LNCAP (cell line): ENCODE measurements around the gene SSH2.

ENCODE experiments used
- TF ChIP-seq, protein P1 (sequence below): fragments of 450-650 bp; IDR thresholded peaks from 2 replicates; pipeline ENCODE4 v1.5.1; 2017; ENCODE audit warnings: mild to moderate bottlenecking

SSH2 gene

DNA sequence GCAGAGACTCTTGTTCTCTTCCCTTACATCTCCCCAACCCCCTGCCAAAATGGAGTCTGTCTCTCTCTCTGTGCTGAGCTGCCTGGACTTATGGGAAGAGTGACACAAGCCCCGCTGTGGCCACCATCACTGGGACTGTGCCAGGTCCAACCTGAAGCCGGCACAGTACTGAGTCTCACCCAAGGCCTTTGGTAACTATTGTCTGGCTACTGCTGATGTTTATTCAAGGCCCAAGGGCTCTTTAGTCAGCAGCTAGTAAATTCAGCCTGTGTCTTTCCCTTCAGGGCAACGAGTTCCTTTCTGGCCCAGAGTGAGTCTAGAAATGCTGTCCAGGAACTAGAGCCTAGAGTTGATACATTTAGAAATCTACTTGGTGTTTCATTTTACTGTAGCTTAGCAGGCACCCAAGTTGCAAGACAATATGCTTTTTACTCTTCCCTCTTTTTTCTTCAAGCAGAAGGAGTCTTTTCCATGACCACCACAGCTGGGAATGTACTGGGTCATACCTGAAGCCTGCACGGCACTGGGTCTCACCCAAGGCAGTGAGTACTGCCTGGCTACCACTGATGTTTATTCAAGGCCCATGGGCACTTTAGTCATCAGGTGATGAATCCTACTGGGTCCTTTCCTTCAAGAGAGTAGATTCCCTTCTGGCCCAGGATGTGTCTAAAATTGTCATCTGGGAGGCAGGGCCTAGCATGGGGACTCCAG is 29.1 kb upstream of the SSH2 start:
- TF ChIP-seq, protein P1, sequence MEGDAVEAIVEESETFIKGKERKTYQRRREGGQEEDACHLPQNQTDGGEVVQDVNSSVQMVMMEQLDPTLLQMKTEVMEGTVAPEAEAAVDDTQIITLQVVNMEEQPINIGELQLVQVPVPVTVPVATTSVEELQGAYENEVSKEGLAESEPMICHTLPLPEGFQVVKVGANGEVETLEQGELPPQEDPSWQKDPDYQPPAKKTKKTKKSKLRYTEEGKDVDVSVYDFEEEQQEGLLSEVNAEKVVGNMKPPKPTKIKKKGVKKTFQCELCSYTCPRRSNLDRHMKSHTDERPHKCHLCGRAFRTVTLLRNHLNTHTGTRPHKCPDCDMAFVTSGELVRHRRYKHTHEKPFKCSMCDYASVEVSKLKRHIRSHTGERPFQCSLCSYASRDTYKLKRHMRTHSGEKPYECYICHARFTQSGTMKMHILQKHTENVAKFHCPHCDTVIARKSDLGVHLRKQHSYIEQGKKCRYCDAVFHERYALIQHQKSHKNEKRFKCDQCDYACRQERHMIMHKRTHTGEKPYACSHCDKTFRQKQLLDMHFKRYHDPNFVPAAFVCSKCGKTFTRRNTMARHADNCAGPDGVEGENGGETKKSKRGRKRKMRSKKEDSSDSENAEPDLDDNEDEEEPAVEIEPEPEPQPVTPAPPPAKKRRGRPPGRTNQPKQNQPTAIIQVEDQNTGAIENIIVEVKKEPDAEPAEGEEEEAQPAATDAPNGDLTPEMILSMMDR: no peak

DNA sequence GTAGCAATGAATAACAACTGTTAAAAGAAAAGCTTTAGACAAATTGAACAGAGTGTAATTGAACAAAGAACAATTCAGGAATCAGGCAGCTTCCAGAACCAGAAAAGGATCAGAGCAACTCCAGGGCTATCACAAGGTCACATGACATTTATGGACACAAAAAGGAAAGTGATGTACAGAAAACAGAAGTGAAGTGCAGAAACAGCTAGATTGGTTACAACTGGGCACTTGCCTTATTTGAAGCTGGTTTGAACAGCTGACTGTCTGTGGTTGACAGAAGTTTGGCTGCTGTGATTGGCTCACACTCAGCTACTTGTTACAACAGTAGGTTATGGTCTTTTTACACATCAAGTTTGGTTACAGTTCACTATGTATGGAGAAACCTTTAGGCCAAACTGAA is 26.2 kb upstream of the SSH2 start:
- TF ChIP-seq, protein P1: no peak

DNA sequence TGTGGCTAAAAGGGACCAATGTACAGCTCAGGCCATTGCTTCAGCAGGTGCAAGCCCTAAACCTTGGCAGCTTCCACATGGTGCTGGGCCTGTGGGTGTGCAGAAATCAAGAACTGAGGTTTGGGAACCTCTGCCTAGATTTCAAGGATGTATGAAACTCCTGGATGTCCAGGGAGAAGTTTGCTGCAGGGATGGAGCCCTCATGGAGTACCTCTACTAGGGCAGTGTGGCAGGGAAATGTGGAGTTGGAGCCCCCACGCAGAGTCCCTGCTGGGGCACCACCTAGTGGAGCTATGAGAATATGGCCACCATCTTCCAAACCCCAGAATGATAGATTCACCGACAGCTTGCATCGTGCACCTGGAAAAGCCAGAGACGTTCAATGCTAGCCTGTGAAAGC is 24.4 kb upstream of the SSH2 start:
- TF ChIP-seq, protein P1: no peak

DNA sequence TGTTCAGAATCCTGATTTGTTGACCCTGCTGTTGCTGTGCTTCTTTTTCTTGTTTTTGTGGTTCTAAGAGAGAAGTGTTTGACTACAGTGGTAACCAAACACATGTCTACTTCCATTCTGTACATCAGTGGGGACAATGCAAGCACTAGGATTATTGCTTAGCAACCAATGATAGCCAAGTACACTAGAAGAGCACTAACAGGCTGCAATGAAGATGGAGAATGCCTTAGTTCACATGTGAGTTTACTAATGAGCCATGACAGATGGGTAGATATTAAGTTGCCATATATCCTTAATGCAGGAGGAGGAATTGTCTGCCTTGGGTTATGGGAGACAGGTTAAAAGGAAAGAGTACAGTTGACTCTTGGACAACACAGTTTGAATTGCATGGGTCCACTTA is 19.7 kb upstream of the SSH2 start:
- TF ChIP-seq, protein P1: no peak

DNA sequence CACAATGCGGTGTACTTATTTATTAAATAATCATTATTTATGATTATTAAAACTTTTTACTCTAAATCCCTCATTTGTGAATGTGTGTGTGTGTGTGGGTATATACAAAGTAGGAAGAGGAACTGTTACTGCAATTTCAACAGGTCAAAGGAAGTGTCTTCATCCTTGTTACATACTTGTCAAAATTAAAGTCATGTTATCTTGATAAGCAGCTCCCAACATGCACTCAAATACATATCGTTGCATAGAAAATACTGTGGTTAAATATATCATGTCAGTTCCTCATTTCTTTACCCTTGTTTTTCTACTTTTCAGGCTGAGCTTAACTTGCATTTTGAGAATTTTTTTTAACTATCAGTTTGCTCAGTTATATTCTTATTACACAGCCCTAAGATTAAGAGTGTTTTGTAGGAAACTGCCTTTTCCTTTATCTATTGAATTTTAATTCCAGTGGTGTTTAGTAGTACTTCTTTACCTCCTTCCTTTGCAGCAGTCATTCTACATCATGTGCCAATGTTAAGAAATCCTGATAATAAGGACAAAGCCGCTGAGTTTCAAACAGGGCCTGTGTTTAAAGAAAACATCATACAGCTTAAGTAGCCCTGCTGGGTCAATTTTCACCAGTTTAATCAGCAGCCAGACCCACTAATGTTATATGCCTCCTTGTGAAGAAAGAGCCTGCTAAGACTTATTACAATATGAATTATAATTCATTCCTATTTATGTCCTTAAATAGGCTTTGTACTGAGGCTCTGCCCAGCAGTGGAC is 18.6 kb upstream of the SSH2 start:
- TF ChIP-seq, protein P1: no peak

DNA sequence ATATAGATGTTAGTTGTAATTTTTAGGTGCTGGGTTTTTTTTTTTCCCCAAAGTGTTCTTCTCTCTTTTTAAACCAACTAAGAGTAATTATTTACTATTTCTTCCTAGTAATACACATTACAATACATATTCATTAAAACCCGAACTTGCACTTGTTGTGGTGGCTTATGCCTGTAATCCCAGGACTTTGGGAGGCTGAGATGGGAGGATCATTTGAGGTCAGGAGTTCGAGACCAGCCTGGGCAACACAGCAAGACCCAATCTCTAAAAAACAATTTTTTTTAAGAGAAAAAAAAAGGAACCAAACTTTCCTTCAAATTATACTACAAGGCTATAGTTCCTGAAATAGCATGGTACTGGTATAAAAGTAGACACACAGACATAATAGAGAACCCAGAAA is 15.3 kb upstream of the SSH2 start:
- TF ChIP-seq, protein P1: no peak

DNA sequence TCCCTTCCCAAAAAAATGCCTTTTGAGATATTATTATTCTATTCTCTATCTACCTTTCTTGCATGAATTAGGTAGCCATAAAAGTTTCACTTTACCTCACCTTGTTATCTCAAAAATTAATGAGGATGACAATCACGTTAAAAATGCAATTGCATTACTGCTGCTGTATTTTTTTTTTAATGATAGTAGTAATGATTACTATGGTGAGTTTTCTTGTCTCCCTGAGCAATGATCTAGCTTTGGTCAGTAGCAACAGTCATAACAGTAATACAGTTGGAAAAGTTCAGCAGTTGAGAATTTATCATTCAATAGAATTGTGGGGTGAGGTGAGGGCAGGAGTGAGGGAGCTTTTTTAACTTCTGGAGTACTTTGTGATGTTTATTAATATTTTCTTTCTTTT is 11.3 kb upstream of the SSH2 start, which contains the start of gene EFCAB5:
Gene EFCAB5, plus strand, starts transcription at position 301 of the 400 bp plus-strand sequence. CDS start 163 bp downstream, outside the sequence.
- TF ChIP-seq, protein P1: no peak
